Gastrocnemius medialis (tissue), 4 donors: ENCODE results near the gene RIMBP3B.
"Not testable (repeated sequence)": the region's sequence is repeated elsewhere in the genome, so short reads cannot be mapped to it uniquely, and the experiment has no call there.

ENCODE experiments used
- POLR2A ChIP-seq, 2 donors: fragments of 450-650 bp; IDR thresholded peaks; one replicate each; pipeline ENCODE4 v1.6.1; 2017; ENCODE audit warnings: antibody characterized with exemption in 2 of 2, mild to moderate bottlenecking in 2 of 2, moderate library complexity in 2 of 2
- TF ChIP-seq, protein P1 (sequence below), 5 experiments: fragments of 450-650 bp in 3 of 5; fragments of 200-600 bp in 2 of 5; sonication (generic) in 2 of 5; IDR thresholded peaks in 4 of 5; conservative IDR thresholded peaks in 1 of 5; 1 replicate in 4 of 5; 2 replicates in 1 of 5; pipeline ENCODE4 v1.5.1; 2016 to 2019; ENCODE audit warnings: antibody characterized with exemption in 5 of 5, mild to moderate bottlenecking in 3 of 5, moderate library complexity in 3 of 5

DNA sequence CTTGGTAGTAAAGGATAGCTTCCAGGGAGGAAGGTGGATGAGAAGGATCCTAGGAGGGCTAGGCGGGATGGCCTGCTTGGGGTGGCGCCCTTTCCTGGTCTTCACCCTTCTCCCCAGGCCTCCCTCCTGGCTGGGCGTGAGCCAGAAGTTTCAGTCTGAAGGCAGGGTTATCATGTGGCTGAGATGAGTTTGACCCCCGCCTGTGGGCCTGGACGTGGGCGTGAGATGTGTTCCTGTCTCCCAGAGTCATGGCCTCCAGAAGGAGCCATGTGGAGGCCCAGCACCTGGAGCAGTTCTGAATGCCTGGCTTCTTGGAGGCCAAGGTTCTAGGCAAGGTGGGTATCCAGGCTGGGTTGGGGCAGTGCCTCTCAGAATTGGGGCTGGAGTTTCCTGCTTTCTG lies 54.5 kb downstream of the RIMBP3B start:
- TF ChIP-seq, protein P1, sequence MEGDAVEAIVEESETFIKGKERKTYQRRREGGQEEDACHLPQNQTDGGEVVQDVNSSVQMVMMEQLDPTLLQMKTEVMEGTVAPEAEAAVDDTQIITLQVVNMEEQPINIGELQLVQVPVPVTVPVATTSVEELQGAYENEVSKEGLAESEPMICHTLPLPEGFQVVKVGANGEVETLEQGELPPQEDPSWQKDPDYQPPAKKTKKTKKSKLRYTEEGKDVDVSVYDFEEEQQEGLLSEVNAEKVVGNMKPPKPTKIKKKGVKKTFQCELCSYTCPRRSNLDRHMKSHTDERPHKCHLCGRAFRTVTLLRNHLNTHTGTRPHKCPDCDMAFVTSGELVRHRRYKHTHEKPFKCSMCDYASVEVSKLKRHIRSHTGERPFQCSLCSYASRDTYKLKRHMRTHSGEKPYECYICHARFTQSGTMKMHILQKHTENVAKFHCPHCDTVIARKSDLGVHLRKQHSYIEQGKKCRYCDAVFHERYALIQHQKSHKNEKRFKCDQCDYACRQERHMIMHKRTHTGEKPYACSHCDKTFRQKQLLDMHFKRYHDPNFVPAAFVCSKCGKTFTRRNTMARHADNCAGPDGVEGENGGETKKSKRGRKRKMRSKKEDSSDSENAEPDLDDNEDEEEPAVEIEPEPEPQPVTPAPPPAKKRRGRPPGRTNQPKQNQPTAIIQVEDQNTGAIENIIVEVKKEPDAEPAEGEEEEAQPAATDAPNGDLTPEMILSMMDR (IDR thresholded peaks at IDR 0.05 in 4 of 5, conservative IDR thresholded peaks at IDR 0.05 in 1 of 5): not testable (repeated sequence)
- not testable (repeated sequence) for TF ChIP-seq POLR2A (IDR thresholded peaks at IDR 0.05)
